Thyroid gland (tissue), 4 donors: ENCODE measurements around the gene GRIP2. TPM values are rescaled to one million over a fixed set of nuclear protein-coding genes. Genes with fewer than 3 reads are reported as not detected.

Experiments used
- DNase-seq, 2 donors: peaks; one replicate each; pipeline ENCODE4 v3.0.0-alpha.2; 2019
- H3K27ac ChIP-seq, 3 donors: fragments of 200-600 bp; sonication (generic); 1 replicate in 2 of 3; 2 replicates in 1 of 3; pipeline ENCODE4 v1.5.1; 2016 to 2019; ENCODE audit warnings: mild to moderate bottlenecking in 1 of 3, moderate library complexity in 1 of 3
- H3K27me3 ChIP-seq: fragments of 200-600 bp; sonication (generic); one replicate; pipeline ENCODE4 v1.5.1; 2019
- H3K36me3 ChIP-seq, 2 donors: fragments of 200-600 bp; sonication (generic); one replicate each; pipeline ENCODE4 v1.5.1; 2016 to 2019
- H3K4me1 ChIP-seq, 2 donors: fragments of 200-600 bp; sonication (generic); one replicate each; pipeline ENCODE4 v1.5.1; 2017 to 2019
- H3K4me3 ChIP-seq, 3 donors: fragments of 200-600 bp; sonication (generic); replicated peaks in 1 of 3; 1 replicate in 2 of 3; 2 replicates in 1 of 3; pipeline ENCODE4 v1.5.1; 2016; ENCODE audit warnings: mild to moderate bottlenecking in 1 of 3
- H3K9me3 ChIP-seq: fragments of 200-600 bp; sonication (generic); one replicate; pipeline ENCODE4 v1.5.1; 2017
- CTCF ChIP-seq, 6 experiments: fragments of 200-600 bp in 3 of 6; fragments of 450-650 bp in 3 of 6; sonication (generic) in 3 of 6; IDR thresholded peaks; one replicate each; pipeline ENCODE4 v1.5.1; 2016 to 2019; ENCODE audit warnings: antibody characterized with exemption in 6 of 6, mild to moderate bottlenecking in 2 of 6, inconsistent platforms in 1 of 6, moderate library complexity in 1 of 6
- POLR2A ChIP-seq, 2 donors: fragments of 450-650 bp; IDR thresholded peaks; one replicate each; pipeline ENCODE4 v1.6.1; 2017; ENCODE audit warnings: antibody characterized with exemption in 2 of 2, mild to moderate bottlenecking in 2 of 2, moderate library complexity in 1 of 2
- WGBS, 2 donors: methylation state at CpG; one replicate each; pipeline ENCODE4 v1.1.5; 2017; 5-methylcytosine and 5-hydroxymethylcytosine counted together
- intact Hi-C: fragments of 100-400 bp; cut with DNase I; formaldehyde crosslinking; loops from one replicate; pipeline ENCODE4 v1.15.1; 2023
- total RNA-seq, 4 donors: library from RNA; depleted of rRNA; stranded (reverse); fragments of >200 nt; gene quantifications; one replicate each; pipeline ENCODE4 v1.2.3, GENCODE V29; 2016

Gene GRIP2
- total RNA-seq, 4 donors from 2014 or later = 0.22 to 0.44 (median 0.39) TPM

DNA sequence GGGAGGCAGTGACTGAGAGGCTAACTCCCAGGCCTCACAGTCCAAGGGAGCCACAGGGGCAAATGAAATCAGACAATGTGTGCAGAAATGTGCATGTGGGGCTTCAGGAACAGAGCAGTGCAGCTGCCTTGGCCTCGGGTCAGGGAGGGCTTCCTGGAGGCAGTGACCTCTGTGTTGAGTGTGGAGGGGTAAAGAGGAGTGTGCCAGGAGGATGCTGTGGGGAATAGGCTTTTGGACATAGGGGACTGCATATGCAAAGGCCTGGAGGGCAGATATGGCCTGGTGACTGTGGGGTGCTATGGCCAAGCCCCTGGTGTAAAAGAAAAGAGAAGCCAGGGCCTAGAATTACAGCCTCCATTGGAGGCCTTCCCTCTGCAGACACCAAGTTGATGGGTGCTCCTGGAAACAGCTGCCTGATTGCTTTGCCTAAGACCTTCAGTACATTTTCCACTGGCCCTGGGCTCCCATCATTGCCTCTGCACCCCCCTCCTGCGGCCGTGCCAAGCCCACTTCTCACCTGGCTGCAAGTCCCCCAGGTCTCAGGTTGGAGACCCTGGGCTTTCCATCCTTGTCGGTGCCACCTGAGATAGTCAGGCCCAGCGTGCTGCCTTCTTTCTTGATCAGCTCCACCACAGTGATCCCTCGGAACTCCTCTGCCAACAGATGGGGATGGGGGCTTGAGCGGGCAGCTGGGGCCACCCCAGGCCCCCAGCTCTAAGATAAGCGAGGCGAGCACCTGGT, 15.1 kb downstream of the GRIP2 start:
- 27 to 81% methylated on average over 1 to 9 of the region's 9 CpGs for WGBS, 2 donors
- intact Hi-C loops = no loop called here
- no peaks in the 10 kb centered on the region for H3K36me3 ChIP-seq
- no peak overlapping the region for H3K27ac ChIP-seq
- H3K27me3 ChIP-seq = no peaks in the 10 kb centered on the region
- no peaks in the 10 kb centered on the region for H3K9me3 ChIP-seq
- no peaks in the 10 kb centered on the region for H3K4me1 ChIP-seq
- DNase-seq = no peak
- TF ChIP-seq CTCF (IDR thresholded peaks at IDR 0.05) = no peak
- TF ChIP-seq POLR2A (IDR thresholded peaks at IDR 0.05) = no peak
- H3K4me3 ChIP-seq = no peak overlapping the region

- no peaks in the 10 kb centered on the region for H3K27me3 ChIP-seq
- intact Hi-C loops = no loop called here
- H3K4me1 ChIP-seq = no peaks in the 10 kb centered on the region
- H3K27ac ChIP-seq = no peak overlapping the region
- no peak overlapping the region for H3K4me3 ChIP-seq
- TF ChIP-seq POLR2A (IDR thresholded peaks at IDR 0.05) = no peak
- TF ChIP-seq CTCF (IDR thresholded peaks at IDR 0.05) = no peak
- no peaks in the 10 kb centered on the region for H3K9me3 ChIP-seq
- DNase-seq = no peak
- 93 to 98% methylated on average over 12 to 14 of the region's 14 CpGs for WGBS, 2 donors
- no peaks in the 10 kb centered on the region for H3K36me3 ChIP-seq
Measured at GRCh38 chr3:14524311-14524711, 15.8 kb downstream of the GRIP2 start.

- no peak overlapping the region for H3K27ac ChIP-seq
- 56 to 63% methylated on average over 7 of the region's 7 CpGs for WGBS, 2 donors
Measured at GRCh38 chr3:14523792-14524191, 16.4 kb downstream of the GRIP2 start.

GRCh38 chr3:14522768-14523167, 17.4 kb downstream of the GRIP2 start:
- no peaks in the 10 kb centered on the region for H3K36me3 ChIP-seq
- H3K27me3 ChIP-seq = no peaks in the 10 kb centered on the region
- no peak for DNase-seq
- intact Hi-C loops = no loop called here
- no peak overlapping the region for H3K27ac ChIP-seq
- no peak overlapping the region for H3K4me3 ChIP-seq
- no peaks in the 10 kb centered on the region for H3K9me3 ChIP-seq
- 92 to 93% methylated on average over 10 to 12 of the region's 12 CpGs for WGBS, 2 donors
- no peaks in the 10 kb centered on the region for H3K4me1 ChIP-seq
- no peak for TF ChIP-seq CTCF (IDR thresholded peaks at IDR 0.05)
- no peak for TF ChIP-seq POLR2A (IDR thresholded peaks at IDR 0.05)

More at GRCh38 chr3:14523792-14524191, 16.4 kb downstream of the GRIP2 start:
- Histone ChIP-seq H3K27me3 (no peaks in the 10 kb centered on the region), H3K4me3 (no peak overlapping the region), H3K9me3 (no peaks in the 10 kb centered on the region), H3K36me3 (no peaks in the 10 kb centered on the region), H3K4me1 (no peaks in the 10 kb centered on the region)
- DNase-seq = no peak
- intact Hi-C loops = no loop called here
- TF ChIP-seq CTCF (IDR thresholded peaks at IDR 0.05) (no peak), POLR2A (IDR thresholded peaks at IDR 0.05) (no peak)

DNA sequence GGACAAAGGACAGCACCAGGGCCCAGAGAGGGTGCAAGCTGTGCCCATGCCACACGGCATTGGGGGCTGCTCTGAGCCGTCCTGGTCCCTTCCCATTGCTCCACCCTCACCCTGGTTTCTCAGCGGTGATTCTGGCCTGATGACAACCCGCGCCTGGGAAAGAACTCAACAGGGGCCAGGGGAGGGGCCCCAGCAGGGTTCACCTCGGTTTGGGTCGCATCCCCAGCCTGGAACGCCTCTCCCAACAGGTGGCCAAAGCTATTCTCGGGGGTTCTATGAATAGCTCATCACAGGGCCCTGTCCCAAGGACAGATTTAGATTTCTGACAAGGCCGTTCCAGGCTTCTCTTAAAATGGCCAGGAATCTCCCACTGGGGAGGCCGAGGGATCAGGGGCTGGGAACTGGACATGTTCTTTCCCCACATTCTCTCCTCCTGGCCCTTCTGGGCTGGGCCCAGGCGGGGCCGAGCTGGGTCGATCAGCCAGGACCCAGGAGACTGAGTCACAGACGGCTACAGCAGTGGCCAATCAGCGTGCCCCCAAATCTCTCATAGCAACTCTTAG, 17.9 kb downstream of the GRIP2 start:
- DNase-seq = no peak
- 71 to 78% methylated on average over 9 to 16 of the region's 16 CpGs for WGBS, 2 donors
- no peak overlapping the region for H3K27ac ChIP-seq
- no peaks in the 10 kb centered on the region for H3K36me3 ChIP-seq
- TF ChIP-seq CTCF (IDR thresholded peaks at IDR 0.05) = no peak
- TF ChIP-seq POLR2A (IDR thresholded peaks at IDR 0.05) = no peak
- no peak overlapping the region for H3K4me3 ChIP-seq
- H3K4me1 ChIP-seq = no peaks in the 10 kb centered on the region
- H3K9me3 ChIP-seq = no peaks in the 10 kb centered on the region
- intact Hi-C loops = no loop called here
- no peaks in the 10 kb centered on the region for H3K27me3 ChIP-seq
